HG02884 (cell line): ENCODE data around the gene EPN2.
"Not testable (repeated sequence)": the region's sequence is repeated elsewhere in the genome, so short reads cannot be mapped to it uniquely, and the experiment has no call there.

ENCODE experiments used
- ATAC-seq: cut with Tn5 transposase; IDR thresholded peaks from one replicate; pipeline ENCODE4 v1.9.1; 2021; ENCODE audit warnings: mild to moderate bottlenecking, moderate library complexity; ENCODE audit not compliant: unreplicated experiment

EPN2 gene

DNA sequence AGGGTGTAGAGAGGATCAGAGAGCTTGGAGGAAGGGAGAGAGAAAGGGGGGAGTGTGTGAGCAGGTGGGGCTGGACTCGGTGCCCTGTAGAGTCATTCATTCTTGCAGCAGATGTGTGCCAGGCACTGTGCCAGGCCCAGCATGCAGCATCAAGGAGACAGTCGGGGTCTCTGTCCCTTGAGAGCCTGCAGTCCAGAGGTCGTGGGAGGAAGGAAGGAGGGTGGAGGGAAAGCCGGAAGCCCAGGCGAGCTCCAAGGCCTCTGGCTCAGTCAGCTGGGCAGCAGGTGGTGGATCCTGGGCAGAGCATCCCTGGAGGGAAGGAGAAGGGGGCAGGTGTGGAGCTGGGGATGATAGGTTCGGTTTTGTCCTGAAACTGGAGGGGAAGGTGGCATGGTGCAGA, 27.5 kb downstream of the EPN2 start:
- ATAC-seq, result no peak

DNA sequence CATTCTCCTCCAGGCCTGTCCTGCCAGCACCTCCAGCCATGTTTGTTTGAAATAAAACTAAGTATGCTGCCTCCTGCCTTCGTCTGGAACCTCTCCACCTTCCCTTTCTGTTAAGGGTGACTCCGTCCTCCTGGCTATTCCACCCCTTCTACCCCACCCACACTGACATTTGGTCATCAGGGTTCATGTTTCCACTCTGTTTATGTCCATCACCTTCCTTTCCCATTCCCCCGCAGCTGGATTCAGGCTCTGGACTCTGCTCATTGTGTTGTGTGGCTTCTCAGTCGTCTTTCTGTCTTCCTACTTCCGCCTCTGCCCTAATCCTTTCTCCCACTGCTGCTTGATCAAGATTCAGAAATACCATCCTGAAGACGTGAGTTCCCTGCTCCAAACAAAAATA, 28.6 kb downstream of the EPN2 start:
- no peak for ATAC-seq

DNA sequence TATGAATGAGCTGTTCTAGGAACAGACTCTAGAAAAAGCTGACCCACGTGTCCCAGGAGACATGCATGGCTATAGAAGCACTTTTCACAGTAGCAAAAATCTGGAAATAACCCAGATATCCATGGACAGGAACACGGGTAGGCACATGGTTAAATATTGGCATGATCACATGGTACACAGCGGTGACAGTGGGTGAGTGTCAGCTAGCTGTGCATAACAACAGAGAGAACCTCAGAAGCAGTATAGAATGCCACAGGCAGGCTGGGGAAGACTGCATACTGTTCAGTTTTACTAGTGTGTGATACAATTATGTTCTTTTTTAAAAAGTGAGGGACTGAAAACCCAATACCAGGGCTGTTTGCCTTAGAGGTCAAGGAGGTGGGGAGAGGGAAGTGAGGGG, 31.4 kb downstream of the EPN2 start:
- ATAC-seq, result no peak

DNA sequence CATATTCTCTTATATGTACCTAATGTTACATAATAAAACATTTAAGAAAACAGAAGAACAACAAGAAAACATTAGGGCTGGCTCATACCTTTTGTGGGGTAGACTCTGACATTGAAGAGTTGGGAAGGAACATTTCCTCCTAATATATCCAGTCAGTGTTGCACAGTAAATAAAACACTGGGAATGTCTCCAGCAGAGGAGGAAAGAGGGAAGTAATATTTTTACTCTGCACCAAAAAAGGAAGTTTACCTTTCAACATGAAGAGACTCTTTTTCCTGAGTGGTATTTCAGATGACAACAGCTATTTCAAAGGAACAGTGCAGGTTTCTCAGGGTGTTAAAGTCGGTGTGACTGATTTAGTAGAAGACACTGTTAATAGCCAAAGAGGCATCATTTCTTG, 31.9 kb downstream of the EPN2 start:
- ATAC-seq, result no peak

DNA sequence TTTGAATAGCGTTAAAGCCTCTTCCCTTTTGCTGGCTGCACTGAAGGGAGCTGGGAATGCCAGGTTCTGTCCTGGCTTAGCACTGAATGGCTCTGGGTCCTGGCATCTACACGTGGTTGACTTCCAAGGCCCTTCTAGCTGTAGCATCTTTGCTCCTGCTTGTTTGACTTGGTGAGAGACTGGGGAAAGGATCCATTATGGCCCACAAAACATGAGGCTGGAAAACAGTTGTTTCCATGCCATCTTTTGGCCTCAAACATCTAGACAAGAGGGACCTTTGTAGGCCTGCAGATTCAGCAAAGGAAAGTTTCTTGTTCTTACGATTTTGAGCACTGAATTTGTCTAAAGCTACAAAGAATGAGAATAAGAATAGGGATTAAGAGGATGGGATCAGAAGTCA, 32.5 kb downstream of the EPN2 start:
- no peak for ATAC-seq

DNA sequence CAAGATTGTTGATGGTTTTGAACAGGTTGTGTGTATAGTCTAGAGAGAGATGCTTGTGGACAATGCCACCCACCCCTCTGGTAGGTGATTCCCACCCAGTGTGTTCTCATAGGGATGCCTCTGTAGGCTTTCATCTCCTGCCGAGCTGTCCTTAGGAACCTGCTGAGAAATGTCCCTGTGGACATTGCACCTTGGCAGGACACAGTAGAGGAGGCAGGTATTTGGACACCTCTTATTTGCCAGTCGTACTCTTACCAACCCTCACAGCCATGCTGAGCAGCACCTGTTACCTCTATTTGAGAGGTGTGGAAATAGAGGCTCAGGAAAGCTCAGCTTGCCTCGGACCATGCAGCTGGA, 33.2 kb downstream of the EPN2 start:
- no peak for ATAC-seq

DNA sequence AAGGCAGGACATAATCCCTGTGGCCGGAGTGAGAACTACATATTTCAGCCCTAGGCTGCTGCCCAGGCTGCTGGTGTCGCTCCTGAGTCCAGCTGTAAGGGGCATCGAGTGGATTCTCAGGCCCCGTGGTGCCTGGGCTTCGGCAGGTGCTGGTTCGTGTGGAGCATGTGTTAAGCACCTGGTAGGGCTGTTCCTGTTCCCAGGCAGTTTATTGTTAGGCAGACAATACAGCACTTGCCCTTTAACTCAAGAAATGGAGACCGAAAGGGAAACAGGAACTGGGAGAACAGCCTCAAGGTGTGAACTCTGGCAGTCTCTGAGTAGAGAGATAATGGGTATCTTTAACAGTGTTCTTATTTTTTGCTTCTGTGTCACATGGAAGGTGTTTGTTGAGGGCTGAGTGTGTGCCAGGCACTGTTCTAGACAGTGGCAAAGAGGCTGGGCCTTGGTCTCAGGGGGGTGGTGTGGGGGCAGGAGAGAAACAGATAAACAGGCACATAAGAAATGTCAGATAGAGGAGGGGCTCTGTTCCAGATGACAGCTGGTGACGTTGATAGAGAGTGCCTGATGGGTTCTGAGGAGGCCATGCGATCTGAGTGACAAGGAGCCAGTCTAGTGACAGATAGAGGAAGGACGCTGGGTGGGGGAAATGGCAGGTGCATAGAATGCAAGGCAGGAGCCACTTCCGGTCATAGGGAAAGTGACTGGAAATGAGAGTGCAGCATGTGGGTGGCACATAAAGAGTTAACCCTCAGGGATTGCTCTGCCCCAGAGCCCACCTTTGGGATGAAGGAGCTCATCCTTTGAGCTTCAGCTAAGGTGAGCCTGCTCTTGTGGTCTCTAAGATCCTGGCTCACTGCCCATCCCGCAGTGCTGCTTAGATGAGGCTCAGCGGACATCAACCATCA, 33.8 kb downstream of the EPN2 start:
- ATAC-seq, result no peak

DNA sequence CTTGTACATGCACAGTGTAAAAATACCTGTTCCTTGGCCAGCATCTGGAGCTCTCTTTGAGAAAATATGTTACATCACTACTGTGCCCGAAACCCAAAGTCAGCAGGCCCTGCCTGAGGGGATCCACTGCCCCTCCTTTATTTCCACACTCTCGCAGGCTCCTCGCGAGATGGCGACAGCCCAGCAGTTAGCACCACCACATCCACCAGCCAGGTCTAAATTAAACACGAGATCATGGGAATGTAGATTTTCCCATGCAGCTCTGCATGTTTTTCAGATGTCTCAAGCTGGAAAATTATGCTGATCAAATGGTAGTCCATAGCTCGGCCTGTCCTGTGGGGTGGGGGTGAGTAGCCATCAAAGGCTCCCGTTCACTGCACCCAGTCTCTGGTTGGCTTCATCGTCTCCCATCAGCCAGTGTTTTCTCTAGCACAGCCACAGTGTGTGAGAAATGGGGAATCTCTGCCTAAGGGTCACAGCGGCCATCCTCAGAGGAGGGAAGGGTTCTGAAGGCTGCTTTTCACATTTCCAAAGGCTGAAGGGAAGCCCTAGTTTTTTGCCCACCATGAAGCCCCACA, 34.7 kb downstream of the EPN2 start:
- no peak for ATAC-seq

DNA sequence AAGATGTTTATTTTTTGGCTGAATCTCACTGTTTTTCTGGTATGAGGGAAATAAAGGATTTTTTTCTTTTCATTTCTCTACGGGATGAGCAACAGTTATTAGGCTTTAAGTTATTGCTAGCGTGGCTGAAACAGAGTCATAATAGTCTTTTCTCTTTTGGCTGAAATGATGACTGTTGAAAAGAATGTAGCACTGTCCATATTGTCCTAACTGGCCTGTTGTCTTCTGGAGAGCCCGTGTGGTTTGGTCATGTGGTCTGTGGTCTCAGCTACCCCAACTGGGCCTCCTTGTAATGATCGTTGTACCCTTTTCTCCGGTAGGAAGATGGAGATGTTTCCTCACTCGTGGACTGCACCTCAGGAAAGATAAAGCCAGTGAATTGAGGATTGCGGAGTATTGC, 36.6 kb downstream of the EPN2 start:
- ATAC-seq, result no peak

DNA sequence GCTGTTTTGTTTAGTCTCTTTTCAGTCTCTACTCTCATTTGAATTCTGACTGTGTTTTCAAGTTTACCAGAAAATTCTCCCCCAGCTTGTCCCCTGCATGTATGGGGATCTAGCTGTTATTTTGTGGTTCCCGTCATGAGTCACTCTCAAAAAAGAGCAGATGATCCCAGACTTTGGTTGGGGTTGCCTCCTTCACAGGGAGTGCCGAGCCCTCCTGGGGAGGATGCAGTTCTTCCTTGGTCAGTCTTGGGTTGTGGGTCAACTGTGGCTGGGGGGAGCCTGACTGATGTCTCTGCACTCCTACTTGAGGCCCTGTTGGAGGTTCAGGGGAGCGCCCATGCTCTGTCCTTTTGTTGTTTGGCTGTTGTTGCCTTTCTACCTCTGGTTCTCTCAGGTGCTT, 37.7 kb downstream of the EPN2 start:
- no peak for ATAC-seq

DNA sequence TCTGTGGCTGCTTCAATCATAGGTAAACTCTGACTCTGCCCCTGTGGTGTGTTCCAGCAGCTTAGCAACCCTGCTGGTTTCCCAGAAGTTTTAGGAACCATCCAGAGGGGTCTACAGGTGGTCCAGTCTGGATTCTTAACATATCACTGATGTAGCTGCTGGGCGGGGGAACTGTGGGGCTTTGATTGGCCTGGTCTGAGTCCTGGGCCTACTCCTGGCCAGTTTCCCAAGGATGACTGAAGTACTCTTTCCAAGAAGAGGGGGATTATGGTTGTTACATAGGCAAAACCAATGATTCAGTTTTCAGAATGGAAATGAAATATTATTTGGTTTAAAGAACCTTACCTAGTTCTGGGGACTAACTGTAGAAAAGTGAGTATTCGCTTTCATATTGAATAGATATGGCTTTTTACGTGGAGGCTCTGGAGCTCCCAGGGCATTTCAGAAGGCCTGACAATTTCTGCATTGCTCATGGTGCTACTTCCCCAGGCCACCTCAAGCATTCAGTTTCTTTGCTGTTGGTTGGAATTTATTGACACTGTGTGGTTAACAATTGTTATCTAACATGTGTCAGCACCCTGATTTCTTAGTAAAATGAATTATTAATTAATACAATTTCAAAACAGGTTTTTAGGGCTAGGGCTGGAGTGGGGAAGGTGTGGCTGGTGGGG, 38.4 kb downstream of the EPN2 start:
- no peak for ATAC-seq

DNA sequence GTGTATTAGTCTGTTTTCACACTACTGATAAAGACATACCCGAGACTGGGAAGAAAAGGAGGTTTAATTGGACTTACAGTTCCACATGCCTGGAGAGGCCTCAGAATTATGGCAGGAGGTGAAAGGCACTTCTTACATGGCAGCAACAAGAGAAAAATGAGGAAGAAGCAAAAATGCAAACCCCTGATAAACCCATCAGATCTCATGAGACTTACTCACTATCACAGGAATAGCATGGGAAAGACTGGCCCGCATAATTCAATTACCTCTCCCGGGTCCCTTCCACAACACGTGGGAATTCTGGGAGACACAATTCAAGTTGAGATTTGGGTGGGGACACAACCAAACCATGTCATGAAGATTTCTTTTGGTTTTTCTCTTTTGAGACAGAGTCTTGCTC, 41.1 kb downstream of the EPN2 start:
- not testable (repeated sequence) for ATAC-seq

DNA sequence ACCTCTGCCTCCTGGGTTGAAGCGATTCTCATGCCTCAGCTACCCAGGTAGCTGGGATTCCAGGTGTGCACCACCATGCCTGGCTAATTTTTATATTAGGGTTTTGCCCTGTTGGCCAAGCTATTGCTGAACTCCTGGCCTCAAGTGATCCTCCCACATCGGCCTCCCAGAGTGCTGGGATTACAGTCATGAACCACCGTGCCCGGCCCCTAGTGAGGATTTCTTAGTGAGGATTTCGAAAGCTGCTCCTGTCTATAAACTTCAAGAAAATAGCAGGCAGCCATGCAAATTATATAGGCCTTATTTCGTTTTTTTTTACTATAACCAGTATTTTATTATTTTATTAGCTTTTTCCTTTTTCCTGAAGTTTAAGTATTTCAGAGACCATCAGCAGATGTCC, 41.6 kb downstream of the EPN2 start:
- ATAC-seq, result no peak

DNA sequence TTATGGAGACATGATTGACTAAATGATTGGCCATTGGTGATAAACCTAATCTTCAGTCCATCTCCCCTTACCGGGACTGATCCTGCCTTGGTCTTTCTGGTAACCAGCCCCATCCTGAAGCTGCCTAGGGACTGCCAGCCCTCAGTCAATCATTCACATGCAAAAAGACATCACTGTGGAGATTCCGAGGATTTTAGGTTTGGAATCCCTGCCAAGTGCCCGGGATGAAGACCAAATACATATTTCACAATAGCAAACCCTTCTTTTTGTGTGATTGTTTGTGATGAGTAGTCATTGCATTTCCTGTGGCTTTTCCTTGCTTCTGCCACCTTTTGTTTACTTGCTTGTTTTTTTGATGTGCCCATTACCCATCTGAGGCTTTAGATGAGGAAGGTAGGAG, 44.0 kb downstream of the EPN2 start:
- no peak for ATAC-seq

DNA sequence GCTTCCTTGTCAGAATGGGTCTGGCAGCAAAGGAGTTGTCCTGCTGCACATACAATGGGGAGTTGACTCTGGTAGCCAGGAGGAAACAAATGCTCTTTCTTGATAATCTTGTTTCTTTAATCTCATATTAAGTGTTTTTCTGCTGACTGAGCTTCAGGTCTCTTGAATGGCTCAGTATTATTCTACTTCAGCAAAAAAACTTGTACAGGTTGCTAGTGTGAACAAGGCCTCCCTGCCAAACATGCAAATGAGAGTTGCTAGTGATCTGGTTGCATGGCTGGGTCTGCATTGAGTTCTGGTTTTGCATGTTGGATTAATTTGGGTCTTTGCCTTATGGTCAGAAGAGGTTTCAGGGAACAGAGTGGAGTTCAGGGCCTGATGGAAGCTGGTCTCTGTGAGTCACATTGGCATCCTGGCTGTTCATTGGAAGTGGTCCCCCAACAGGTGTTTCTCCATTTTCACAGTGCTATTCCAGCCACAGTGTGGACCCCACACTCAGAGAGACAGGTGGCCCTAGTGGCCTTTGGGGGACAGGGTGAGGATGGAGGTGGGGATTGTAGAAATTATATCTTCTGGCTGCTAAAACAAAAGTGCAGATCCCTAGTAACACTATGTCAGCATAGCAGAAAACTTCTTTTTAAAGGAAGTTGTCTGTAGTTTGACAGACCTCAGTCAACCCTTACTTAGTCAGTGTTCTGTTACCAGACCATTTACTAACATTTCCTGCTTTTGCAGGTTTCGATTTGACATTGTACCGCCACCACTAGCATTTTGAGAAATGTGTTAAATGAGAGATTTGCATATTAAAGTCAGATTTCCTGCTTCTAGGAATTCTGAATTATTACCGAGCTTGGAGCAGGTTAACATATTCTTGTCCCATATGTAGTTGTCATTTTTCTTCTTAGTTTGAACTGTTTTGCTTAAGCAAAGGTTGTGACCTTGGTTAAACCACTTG, 47.1 kb downstream of the EPN2 start:
- ATAC-seq, result no peak

DNA sequence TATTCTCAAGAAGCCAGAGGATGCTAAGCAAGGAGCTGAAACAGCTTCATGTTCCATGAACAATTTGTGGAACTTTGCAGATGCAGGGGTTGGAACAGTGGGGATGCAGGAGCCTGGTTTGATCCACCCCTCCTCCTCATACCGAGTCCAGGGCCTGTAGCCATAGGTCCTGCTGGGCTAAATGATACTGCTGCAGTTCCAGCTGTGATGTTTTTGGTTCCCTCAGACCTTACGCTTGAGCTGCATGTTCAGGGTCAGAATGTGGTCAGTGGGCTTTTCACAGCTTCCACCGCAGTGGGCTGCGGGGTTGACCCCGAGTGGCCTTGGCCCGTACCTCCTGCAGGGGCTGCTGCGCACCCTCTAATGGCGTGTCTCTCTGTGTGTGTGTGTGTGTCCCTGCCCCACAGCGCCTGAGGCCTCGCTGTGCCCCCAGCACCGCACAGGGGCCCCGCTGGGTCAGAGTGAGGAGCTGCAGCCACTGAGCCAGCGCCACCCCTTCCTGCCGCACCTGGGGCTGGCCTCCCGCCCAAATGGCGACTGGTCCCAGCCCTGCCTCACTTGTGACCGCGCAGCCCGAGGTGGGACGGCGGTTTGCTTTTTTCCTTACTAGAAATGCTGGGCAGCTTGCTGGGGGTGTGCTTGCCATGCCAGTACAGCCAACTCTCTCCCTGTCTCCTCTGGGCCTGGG, 48.2 kb downstream of the EPN2 start:
- no peak for ATAC-seq

DNA sequence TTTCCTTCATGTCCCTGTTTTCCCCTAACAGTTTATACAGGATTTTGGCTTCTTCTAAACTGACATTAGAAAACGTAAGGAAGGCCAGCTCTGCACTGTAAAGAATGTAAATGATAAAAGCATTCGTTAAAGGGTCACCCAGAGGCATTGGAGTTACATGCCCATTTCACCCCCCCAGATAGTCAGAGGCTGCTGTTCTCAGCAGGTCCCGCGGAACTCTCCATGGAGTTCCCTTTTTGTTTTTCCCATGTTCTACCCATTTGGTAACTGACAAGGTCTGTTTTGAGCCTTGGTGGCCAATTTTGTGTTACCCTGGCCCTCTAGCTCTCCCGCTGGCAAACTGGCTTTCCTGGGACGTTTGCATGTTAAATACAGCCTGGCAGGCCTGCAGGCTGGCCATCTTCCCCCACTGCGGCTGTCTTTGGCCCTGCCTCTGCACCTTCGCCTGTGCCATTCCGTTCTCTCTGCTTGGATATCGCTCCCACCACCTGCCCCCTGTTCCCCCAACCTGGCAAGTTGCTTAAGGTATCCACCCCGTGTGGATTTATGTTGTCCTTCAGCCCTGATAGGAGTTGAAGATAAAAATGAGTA, 49.7 kb downstream of the EPN2 start:
- no peak for ATAC-seq

DNA sequence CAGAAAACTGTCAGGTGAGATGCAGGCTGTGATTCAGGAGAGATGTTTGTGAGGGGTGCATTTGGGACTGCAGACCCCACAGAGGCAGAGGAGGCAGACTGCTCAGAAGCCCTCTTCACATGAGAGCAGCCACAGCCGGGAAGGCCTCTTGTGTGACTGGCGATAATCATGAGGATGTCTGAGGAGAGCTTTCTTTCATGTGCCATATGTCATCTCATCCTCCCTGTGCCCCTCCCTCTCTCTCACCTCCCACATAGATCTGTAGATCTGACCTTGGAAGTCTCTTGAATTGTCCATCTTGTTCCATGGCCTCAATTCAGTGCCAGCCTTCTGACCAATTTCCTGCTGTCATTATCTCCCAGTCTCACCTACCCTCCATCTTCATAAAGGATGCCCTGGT, 50.5 kb downstream of the EPN2 start:
- ATAC-seq, result no peak

DNA sequence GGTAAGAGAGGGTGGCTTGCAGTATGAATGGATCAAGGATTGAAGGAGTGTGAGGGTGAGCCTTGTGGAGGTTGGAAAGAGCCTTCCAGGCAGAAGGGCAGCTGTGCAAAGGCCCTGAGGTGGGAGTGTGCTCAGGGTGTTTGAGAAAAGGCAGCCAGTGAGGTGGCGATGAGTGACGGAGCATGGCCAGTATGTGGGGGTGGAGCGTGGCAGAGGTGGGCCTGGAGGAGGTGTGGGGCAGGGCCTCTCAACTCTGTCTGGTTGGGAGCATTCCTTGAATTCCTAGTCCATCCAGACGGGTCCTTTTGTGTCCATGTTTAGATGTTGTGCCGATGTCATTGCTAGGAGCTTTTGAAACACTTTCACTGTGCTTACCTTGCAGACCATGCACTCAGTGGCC, 51.3 kb downstream of the EPN2 start:
- ATAC-seq, result no peak

DNA sequence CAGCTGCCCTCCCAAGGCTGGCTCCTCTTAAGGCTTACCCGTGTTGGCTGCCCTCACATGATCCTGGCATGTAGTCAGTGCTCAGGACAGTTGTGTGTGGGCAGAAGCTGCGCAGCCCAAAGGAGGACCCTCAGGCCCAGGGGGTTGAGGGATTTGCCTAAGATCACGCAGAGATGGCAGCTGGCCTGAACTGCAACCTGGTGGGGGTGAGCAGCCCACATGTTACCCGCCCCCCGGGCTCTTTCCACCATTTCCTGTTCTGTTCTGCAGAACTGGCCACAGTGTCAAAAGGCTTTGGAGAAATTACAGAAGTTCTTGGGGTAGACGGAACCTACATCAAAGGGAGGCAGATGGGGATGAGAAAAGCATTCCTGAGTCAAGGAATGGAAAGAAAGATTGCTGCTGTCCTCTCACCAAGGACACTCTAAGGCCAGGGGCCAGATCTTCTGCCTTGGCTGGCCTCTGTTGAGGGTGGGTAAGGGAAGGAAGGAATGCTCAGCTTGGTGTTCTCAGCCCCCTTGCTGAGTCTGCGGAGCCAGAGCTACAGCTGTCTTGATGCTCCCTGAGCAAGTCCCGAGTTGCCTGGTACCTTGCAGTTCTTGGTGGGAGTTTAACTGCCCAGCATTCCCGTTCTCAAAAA, 53.0 kb downstream of the EPN2 start:
- ATAC-seq, result no peak
